GM10266 (cell line): Measurements from ENCODE around the gene RGS16.

Experiments used
- DNase-seq: peaks from one replicate; pipeline ENCODE4 v3.0.0; 2012; ENCODE audit errors: extremely low spot score
- TF ChIP-seq, protein P1 (sequence below): IDR thresholded peaks from 2 replicates; pipeline ENCODE4 v1.5.1; 2012; ENCODE audit warnings: mild to moderate bottlenecking, low read depth; ENCODE audit not compliant: control insufficient read depth, insufficient read depth; ENCODE audit errors: missing control alignments

Gene RGS16

GRCh38 chr1:182630586-182630985 lies 26.4 kb upstream of the RGS16 start:
- TF ChIP-seq, protein P1, sequence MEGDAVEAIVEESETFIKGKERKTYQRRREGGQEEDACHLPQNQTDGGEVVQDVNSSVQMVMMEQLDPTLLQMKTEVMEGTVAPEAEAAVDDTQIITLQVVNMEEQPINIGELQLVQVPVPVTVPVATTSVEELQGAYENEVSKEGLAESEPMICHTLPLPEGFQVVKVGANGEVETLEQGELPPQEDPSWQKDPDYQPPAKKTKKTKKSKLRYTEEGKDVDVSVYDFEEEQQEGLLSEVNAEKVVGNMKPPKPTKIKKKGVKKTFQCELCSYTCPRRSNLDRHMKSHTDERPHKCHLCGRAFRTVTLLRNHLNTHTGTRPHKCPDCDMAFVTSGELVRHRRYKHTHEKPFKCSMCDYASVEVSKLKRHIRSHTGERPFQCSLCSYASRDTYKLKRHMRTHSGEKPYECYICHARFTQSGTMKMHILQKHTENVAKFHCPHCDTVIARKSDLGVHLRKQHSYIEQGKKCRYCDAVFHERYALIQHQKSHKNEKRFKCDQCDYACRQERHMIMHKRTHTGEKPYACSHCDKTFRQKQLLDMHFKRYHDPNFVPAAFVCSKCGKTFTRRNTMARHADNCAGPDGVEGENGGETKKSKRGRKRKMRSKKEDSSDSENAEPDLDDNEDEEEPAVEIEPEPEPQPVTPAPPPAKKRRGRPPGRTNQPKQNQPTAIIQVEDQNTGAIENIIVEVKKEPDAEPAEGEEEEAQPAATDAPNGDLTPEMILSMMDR = no peak
- no peak for DNase-seq

GRCh38 chr1:182629499-182630096 lies 25.4 kb upstream of the RGS16 start:
- TF ChIP-seq, protein P1 = no peak
- DNase-seq = no peak

DNA sequence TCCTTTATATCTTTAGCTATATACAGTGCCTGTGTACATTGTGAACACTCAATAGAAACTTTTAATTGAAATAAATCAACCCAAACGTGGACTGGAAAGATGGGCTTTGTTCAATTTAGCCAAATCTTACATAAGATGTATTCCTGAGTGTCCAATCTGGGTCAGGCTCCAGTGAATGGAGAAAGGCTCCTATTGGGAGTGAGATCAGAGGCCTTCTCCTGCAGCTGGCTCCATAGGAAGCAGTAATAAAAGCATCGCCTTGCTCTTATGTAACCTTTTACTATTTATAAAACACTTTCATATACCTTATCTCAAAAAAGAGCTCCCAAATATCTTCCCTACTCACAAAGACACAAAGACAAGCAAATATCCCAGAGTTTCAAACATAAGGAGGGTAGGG lies 24.9 kb upstream of the RGS16 start:
- DNase-seq = no peak
- TF ChIP-seq, protein P1 = no peak

GRCh38 chr1:182628657-182629056 lies 24.5 kb upstream of the RGS16 start:
- DNase-seq = no peak
- TF ChIP-seq, protein P1 = no peak

DNA sequence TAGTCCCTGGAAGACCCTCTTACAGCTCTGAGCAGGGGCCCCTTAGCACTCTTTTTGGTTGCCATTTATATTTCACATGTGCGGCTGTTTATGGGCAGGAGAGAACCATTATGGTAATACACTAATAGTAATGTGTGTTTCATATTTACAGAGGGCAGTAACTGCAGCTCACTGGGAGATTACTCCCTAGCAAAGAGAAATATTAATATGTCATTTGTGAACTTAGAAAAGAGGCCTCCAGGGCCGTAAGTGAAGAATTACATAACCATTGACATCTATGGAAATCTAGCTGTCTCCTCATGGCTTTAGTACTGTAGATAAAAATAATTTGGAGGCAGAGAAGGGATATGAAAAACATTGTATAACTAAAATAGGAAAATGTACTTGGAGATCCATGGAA lies 23.4 kb upstream of the RGS16 start:
- TF ChIP-seq, protein P1 = no peak
- DNase-seq = no peak

DNA sequence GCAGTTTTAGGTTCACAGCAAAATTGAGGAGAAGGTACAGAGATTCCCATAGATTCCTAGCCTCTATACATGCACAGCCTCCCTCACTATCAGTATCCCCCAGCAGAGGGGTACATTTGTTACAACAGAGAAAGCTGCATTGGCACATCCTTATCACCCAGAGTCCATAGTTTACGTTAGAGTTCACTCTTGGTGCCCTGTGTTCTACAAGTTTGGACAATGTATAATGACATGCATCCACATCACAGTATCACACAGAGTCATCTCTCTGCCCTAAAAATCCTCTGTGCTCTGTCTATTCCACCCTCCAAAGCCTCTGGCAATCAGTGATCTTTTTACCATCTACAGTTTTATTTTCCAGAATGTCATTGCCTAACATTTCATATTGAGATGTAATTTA lies 22.3 kb upstream of the RGS16 start:
- DNase-seq = no peak
- TF ChIP-seq, protein P1 = no peak

GRCh38 chr1:182625719-182626504 lies 21.7 kb upstream of the RGS16 start:
- TF ChIP-seq, protein P1 = no peak
- DNase-seq = no peak
